ENCODE results near the gene MPP2.

DNA sequence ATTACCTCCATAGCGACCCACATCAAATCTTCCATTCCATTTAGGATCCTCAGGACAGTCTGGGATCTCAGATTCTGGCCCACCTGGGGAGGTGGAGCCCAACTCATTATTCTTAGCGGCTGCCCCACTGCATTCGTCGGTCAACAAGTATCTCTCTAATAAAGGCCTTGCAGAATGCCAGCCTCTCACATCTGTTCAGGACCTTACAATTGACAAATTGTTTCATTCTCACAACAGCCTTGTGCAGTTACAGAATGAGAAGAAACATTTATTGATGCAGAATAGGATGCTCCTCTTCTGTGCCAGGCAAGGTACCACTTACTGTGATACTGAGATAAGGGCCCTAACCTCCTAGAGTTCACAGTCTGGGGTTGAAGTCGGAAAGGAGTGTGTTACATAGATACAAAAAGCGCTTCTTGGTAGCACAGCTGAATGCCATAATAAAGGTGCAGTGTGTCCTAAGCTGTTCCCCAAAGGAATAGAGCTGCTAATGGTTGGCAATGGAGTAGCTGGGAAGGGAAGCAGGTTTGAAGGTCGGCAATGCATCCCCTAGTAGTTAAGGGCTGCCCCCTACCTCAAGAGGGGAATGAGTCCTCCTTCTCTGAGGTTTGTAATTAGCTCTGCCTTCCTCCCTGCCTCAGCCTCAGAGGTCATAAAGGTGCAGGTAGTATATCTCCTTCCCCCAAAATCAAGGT lies 2.3 kb upstream of the MPP2 start:
- TF ChIP-seq TAF1 (IDR thresholded peaks at IDR 0.05; ENCODE audit: low read depth) (no peak), EP300 (IDR thresholded peaks at IDR 0.05; ENCODE audit: borderline replicate concordance) (no peak), RAD21 (IDR thresholded peaks at IDR 0.05; ENCODE audit: low read depth) (no peak), YY1 (IDR thresholded peaks at IDR 0.05; ENCODE audit: low read depth) (no peak), CREB1 (IDR thresholded peaks at IDR 0.05; ENCODE audit: low read depth) (no peak), TEAD4 (IDR thresholded peaks at IDR 0.05) (no peak), TCF12 (IDR thresholded peaks at IDR 0.05; ENCODE audit: low read depth) (no peak), EGR1 (IDR thresholded peaks at IDR 0.05) (no peak), NFIC (IDR thresholded peaks at IDR 0.05) (no peak), FOXM1 (IDR thresholded peaks at IDR 0.05; ENCODE audit: borderline replicate concordance, low read depth) (no peak)
- TF ChIP-seq, protein P1, sequence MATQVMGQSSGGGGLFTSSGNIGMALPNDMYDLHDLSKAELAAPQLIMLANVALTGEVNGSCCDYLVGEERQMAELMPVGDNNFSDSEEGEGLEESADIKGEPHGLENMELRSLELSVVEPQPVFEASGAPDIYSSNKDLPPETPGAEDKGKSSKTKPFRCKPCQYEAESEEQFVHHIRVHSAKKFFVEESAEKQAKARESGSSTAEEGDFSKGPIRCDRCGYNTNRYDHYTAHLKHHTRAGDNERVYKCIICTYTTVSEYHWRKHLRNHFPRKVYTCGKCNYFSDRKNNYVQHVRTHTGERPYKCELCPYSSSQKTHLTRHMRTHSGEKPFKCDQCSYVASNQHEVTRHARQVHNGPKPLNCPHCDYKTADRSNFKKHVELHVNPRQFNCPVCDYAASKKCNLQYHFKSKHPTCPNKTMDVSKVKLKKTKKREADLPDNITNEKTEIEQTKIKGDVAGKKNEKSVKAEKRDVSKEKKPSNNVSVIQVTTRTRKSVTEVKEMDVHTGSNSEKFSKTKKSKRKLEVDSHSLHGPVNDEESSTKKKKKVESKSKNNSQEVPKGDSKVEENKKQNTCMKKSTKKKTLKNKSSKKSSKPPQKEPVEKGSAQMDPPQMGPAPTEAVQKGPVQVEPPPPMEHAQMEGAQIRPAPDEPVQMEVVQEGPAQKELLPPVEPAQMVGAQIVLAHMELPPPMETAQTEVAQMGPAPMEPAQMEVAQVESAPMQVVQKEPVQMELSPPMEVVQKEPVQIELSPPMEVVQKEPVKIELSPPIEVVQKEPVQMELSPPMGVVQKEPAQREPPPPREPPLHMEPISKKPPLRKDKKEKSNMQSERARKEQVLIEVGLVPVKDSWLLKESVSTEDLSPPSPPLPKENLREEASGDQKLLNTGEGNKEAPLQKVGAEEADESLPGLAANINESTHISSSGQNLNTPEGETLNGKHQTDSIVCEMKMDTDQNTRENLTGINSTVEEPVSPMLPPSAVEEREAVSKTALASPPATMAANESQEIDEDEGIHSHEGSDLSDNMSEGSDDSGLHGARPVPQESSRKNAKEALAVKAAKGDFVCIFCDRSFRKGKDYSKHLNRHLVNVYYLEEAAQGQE (IDR thresholded peaks at IDR 0.05; ENCODE audit: low read depth): no peak
